Left lung (tissue), 10 donors: Measurements from ENCODE around the gene F13B. TPM values are rescaled to one million over a fixed set of nuclear protein-coding genes. Genes with fewer than 3 reads are reported as not detected.
"Not testable (repeated sequence)": the region's sequence is repeated elsewhere in the genome, so short reads cannot be mapped to it uniquely, and the experiment has no call there.

Experiments
- ATAC-seq: fragments of 200-7000 bp; cut with Tn5 transposase; one replicate; pipeline ENCODE4 v1.9.1; 2020; ENCODE audit warnings: moderate library complexity
- DNase-seq, 4 donors: peaks; one replicate each; pipeline ENCODE4 v3.0.0-alpha.2; 2013 to 2020
- H3K27ac ChIP-seq, 2 donors: fragments of 200-600 bp; sonication (generic) in 1 of 2; one replicate each; pipeline versions ENCODE4 v1.5.0 to v1.8.0; 2020 to 2021
- H3K27me3 ChIP-seq, 2 donors: fragments of 200-600 bp; sonication (generic) in 1 of 2; one replicate each; pipeline versions ENCODE4 v1.5.0 to v1.8.0; 2020 to 2021
- H3K36me3 ChIP-seq, 2 donors: fragments of 200-600 bp; sonication (generic) in 1 of 2; one replicate each; pipeline versions ENCODE4 v1.5.0 to v1.8.0; 2020 to 2021
- H3K4me1 ChIP-seq, 2 donors: fragments of 200-600 bp; one replicate each; pipeline ENCODE4 v1.8.0; 2021
- H3K4me3 ChIP-seq, 2 donors: fragments of 200-600 bp; sonication (generic) in 1 of 2; one replicate each; pipeline versions ENCODE4 v1.5.0 to v1.8.0; 2020 to 2021; ENCODE audit warnings: mild to moderate bottlenecking in 1 of 2
- H3K9me3 ChIP-seq, 2 donors: fragments of 200-600 bp; sonication (generic) in 1 of 2; one replicate each; pipeline versions ENCODE4 v1.5.0 to v1.8.0; 2020 to 2021
- intact Hi-C, 2 donors: fragments of 100-400 bp; cut with DNase I; formaldehyde crosslinking; loops; one replicate each; pipeline versions ENCODE4 v1.11.2 to v1.14.2; 2022
- polyA plus RNA-seq, 6 donors: library from polyadenylated mRNA; unstranded; fragments of 120-200 nt; gene quantifications; one replicate each; pipeline ENCODE4 v1.2.1, GENCODE V29; 2013; ENCODE audit not compliant: insufficient read length in 6 of 6
- total RNA-seq, 2 donors: library from RNA; stranded (reverse); fragmentation: NEBNext Ultra II Directional; extraction: Animal tissue kit (Norgen Biotek cat#: 25700); gene quantifications; one replicate each; pipeline ENCODE4 v1.2.1, GENCODE V29; 2021
- TF ChIP-seq, protein P1 (sequence below), 2 donors: fragments of 200-600 bp; sonication (generic) in 1 of 2; IDR thresholded peaks; one replicate each; pipeline versions ENCODE4 v1.5.0 to v1.8.0; 2021; ENCODE audit warnings: antibody characterized with exemption in 2 of 2
- donor health status: DM: no; HTN: yes; CAD: no.
- donor health status: DM: no; HTN: no; CAD: no.

The F13B gene
- total and polyA plus RNA-seq, 8 donors: 0.07 to 0.10 (median 0.08) TPM; not detected in 5

GRCh38 chr1:197003132-197003531, 63.9 kb downstream of the F13B start:
- intact Hi-C loops: no loop called here
- no peak for ATAC-seq

DNA sequence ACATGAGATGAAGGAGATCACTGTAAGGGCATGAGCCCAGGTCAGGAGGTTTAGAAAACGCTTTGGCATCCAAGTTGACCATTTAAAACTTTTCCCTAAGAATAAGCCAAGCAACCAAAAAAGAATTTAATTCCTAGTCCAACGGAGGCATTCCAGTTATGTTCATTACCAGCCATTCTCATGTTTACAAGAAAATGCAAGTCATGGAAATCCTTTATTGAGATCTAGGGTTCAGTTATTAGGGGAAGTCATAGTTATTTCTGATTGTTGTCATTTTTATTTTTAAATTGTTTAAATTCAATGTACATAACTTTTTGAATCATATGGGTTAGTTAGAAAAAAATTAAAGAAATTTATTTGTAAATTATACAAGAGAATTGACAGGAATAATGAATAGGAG, 65.2 kb downstream of the F13B start:
- TF ChIP-seq, protein P1, sequence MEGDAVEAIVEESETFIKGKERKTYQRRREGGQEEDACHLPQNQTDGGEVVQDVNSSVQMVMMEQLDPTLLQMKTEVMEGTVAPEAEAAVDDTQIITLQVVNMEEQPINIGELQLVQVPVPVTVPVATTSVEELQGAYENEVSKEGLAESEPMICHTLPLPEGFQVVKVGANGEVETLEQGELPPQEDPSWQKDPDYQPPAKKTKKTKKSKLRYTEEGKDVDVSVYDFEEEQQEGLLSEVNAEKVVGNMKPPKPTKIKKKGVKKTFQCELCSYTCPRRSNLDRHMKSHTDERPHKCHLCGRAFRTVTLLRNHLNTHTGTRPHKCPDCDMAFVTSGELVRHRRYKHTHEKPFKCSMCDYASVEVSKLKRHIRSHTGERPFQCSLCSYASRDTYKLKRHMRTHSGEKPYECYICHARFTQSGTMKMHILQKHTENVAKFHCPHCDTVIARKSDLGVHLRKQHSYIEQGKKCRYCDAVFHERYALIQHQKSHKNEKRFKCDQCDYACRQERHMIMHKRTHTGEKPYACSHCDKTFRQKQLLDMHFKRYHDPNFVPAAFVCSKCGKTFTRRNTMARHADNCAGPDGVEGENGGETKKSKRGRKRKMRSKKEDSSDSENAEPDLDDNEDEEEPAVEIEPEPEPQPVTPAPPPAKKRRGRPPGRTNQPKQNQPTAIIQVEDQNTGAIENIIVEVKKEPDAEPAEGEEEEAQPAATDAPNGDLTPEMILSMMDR (IDR thresholded peaks at IDR 0.05): no peak
- no peaks in the 10 kb centered on the region for H3K36me3 ChIP-seq
- H3K27ac ChIP-seq: no peak overlapping the region
- H3K9me3 ChIP-seq: no peaks in the 10 kb centered on the region
- no peak for DNase-seq
- no peak for ATAC-seq
- intact Hi-C loops: no loop called here
- no peaks in the 10 kb centered on the region for H3K4me1 ChIP-seq
- H3K4me3 ChIP-seq: no peak overlapping the region
- H3K27me3 ChIP-seq: no peaks in the 10 kb centered on the region

More at GRCh38 chr1:197003132-197003531, 63.9 kb downstream of the F13B start:
- Histone ChIP-seq H3K27me3 (no peaks in the 10 kb centered on the region), H3K9me3 (no peaks in the 10 kb centered on the region), H3K36me3 (no peaks in the 10 kb centered on the region), H3K27ac (no peak overlapping the region), H3K4me3 (no peak overlapping the region), H3K4me1 (no peaks in the 10 kb centered on the region)
- TF ChIP-seq, protein P1 (IDR thresholded peaks at IDR 0.05): no peak
- no peak for DNase-seq

DNA sequence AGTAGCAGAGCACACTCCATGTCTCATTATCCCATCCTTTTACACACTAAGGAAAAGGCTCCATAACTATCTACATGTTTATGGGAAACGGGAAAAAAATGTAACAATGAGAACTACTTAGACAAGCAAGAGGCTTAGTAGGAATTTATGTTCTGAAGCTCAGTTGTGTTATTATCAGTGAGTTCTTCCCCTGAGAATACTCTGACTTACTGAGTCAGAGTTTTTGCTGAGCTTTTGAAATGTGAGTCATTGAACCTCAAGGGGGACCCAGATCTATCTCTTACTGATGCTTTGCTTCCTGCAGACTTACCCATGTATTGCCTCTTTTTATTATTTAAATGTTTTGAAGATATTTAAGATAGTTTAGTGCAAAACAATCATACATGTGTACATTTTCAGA, 69.6 kb downstream of the F13B start:
- no peaks in the 10 kb centered on the region for H3K36me3 ChIP-seq
- intact Hi-C loops: no loop called here
- TF ChIP-seq, protein P1 (IDR thresholded peaks at IDR 0.05): no peak
- H3K9me3 ChIP-seq: no peaks in the 10 kb centered on the region
- DNase-seq: no peak
- H3K4me3 ChIP-seq: no peak overlapping the region
- H3K27ac ChIP-seq: no peak overlapping the region
- no peak for ATAC-seq
- no peaks in the 10 kb centered on the region for H3K4me1 ChIP-seq
- H3K27me3 ChIP-seq: no peaks in the 10 kb centered on the region

GRCh38 chr1:196993916-196994315, 73.1 kb downstream of the F13B start:
- no peak for ATAC-seq
- TF ChIP-seq, protein P1 (IDR thresholded peaks at IDR 0.05): no peak

DNA sequence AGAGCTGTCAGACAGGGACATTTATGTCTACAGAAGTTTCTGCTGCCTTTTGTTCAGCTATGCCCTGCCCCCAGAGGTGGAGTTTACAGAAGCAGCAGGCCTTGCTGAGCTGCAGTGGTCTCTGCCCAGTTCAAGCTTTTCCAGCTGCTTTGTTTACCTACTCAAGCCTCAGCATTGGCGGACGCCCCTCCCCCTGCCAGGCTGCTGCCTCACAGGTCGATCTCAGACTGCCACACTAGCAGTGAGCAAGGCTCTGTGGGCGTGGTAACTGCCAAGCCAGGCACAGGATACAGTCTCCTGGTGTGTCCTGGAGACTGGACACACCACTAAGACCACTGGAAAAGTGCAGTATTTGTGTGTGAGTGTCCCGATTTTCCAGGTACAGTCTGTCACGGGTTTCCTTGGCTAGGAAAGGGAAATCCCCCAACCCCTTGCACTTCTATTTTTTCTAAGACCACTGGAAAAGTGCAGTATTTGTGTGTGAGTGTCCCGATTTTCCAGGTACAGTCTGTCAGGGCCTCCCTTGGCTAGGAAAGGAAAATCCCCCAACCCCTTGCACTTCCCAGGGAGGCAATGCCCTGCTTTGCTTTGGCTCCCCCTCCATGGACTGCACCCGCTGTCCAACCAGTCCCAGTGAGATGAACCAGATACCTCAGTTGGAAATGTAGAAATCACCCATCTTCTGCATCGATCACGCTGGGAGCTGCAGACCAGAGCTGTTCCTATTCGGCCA, 75.0 kb downstream of the F13B start:
- DNase-seq: peak in 3 of 4 donors; percentile 21 to 79 (median 56)
- ATAC-seq: peak; percentile 85
- intact Hi-C loops, H3K9me3 ChIP-seq, H3K27ac ChIP-seq, H3K4me1 ChIP-seq, H3K36me3 ChIP-seq, H3K4me3 ChIP-seq, H3K27me3 ChIP-seq: not testable (repeated sequence)

More at GRCh38 chr1:196993916-196994315, 73.1 kb downstream of the F13B start:
- Histone ChIP-seq H3K27me3 (no peaks in the 10 kb centered on the region), H3K4me3 (no peak overlapping the region), H3K36me3 (no peaks in the 10 kb centered on the region), H3K27ac (no peak overlapping the region), H3K4me1 (no peaks in the 10 kb centered on the region), H3K9me3 (no peaks in the 10 kb centered on the region)
- intact Hi-C loops: no loop called here
- no peak for DNase-seq

Other genes with a start within 250 kb of the F13B start
- not detected for gene CFHR1, start 247.5 kb downstream of the F13B start, total RNA-seq
- gene CFHR1, start 247.5 kb downstream of the F13B start, polyA plus RNA-seq: 1 to 10 TPM in 5 of 6 donors, under 1 TPM in 1; 0.52 to 7.6 (median 3.6) TPM
- gene CFHR4, start 179.2 kb downstream of the F13B start, total RNA-seq: not detected
- under 1 TPM in 3 of 6 donors, not detected in 3; 0.09 to 0.43 (median 0.11) TPM for gene CFHR4, start 179.2 kb downstream of the F13B start, polyA plus RNA-seq
- not detected for gene CFHR2, start 123.5 kb downstream of the F13B start, total RNA-seq
- gene CFHR2, start 123.5 kb downstream of the F13B start, polyA plus RNA-seq: under 1 TPM in 1 of 6 donors, not detected in 5; 0.21 TPM
- not detected for gene CFHR5, start 89.7 kb downstream of the F13B start, total RNA-seq
- not detected for gene CFHR5, start 89.7 kb downstream of the F13B start, polyA plus RNA-seq
- gene ASPM, start 79.4 kb upstream of the F13B start, total RNA-seq: 1 to 10 TPM; 1.1 to 6.4 TPM
- gene ASPM, start 79.4 kb upstream of the F13B start, polyA plus RNA-seq: 10 to 100 TPM; 14.8 to 46.2 (median 25.1) TPM
- gene ZBTB41, start 134.0 kb upstream of the F13B start, total RNA-seq: 10 to 100 TPM; 14.7 to 16.3 TPM
- gene ZBTB41, start 134.0 kb upstream of the F13B start, polyA plus RNA-seq: 10 to 100 TPM; 18.2 to 23.2 (median 19.0) TPM
- under 1 TPM; 0.09 to 0.16 TPM for gene CRB1, start 201.0 kb upstream of the F13B start, total RNA-seq
- under 1 TPM; 0.17 to 0.31 (median 0.26) TPM for gene CRB1, start 201.0 kb upstream of the F13B start, polyA plus RNA-seq